HG02763 (cell line): ENCODE measurements around the gene GRAMD2B.
A peak's percentile ranks its signal among the peaks of the same experiment; 100 is the strongest.
"Not testable (repeated sequence)": the region's sequence is repeated elsewhere in the genome, so short reads cannot be mapped to it uniquely, and the experiment has no call there.

ENCODE experiments used
- ATAC-seq: cut with Tn5 transposase; IDR thresholded peaks from one replicate; pipeline ENCODE4 v1.9.1; 2021; ENCODE audit warnings: mild to moderate bottlenecking, moderate library complexity; ENCODE audit not compliant: unreplicated experiment

Gene GRAMD2B

DNA sequence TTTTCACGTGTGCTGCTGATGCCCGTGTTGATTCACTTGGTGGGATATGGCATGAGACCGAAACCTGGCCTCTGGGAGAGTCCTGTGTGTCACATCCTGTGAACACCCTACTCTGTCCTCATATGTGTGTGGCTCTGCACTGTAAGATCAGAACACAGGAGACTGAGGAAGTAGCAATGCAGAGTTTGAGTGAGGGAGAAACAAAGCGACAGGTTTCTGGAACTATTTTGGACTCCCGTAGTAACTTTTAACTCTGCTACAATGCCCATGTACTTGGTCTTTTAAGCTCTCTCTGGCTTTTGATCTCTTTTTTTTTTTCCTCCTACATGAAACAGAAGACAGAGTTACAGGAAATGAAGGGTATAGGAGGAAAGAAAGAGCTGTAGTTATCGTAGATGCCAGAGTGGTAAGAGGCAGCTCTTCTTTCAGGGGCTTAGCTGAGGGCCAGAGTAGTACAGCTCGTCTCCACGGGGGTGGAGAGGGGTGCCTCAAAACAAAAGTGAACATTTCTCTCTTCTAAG is 26.6 kb downstream of the GRAMD2B start:
- peak; percentile 81 for ATAC-seq

- peak; percentile 41 for ATAC-seq
These were observed 27.1 kb downstream of the GRAMD2B start for GRCh38 chr5:126450346-126450745.

DNA sequence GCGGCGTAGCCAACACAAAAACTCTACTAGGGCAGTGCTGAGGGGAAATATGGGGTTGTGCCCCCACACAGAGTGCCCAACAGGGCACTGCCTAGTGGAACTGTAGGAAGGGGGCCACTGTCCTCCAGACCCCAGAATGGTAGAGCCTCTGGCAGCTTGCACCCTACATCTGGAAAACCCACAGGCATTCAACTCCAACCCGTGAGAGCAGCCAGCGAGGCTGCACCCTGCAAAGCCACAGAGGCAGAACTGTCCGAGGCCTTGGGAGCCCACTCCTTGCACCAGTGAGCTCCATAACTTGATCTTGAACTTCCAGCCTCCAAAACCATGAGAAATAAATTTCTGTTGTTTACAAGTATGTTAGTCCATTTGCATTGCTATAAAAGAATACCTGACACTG is 27.7 kb downstream of the GRAMD2B start:
- no peak for ATAC-seq

GRCh38 chr5:126452477-126452876 is 29.3 kb downstream of the GRAMD2B start:
- no peak for ATAC-seq

GRCh38 chr5:126454081-126454480 is 30.9 kb downstream of the GRAMD2B start:
- no peak for ATAC-seq

- ATAC-seq, result no peak
These were observed 31.3 kb downstream of the GRAMD2B start for GRCh38 chr5:126454535-126454934.

DNA sequence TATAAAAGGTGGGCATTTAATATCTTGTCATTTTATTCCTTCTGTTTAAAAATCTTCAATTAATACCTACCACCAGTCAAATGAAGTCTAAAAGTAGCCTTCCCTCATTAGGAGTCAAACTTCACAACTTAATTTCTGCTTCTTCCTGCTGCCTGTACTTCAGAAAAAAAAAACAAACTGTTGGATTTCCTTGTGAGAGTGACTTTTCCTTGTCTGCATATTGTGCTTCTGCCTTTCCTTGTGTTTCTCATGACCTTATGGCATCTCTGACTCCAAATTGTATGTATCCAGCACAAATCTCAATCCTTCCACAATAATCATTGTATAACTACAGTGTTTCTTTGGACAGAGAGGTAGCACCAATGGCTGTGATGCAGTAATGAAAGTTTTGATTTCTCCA is 32.1 kb downstream of the GRAMD2B start:
- no peak for ATAC-seq

GRCh38 chr5:126455728-126456127 is 32.5 kb downstream of the GRAMD2B start:
- ATAC-seq, result no peak

- no peak for ATAC-seq
These were observed 33.1 kb downstream of the GRAMD2B start for GRCh38 chr5:126456217-126456820.

- no peak for ATAC-seq
These were observed 37.2 kb downstream of the GRAMD2B start for GRCh38 chr5:126460459-126460858.

DNA sequence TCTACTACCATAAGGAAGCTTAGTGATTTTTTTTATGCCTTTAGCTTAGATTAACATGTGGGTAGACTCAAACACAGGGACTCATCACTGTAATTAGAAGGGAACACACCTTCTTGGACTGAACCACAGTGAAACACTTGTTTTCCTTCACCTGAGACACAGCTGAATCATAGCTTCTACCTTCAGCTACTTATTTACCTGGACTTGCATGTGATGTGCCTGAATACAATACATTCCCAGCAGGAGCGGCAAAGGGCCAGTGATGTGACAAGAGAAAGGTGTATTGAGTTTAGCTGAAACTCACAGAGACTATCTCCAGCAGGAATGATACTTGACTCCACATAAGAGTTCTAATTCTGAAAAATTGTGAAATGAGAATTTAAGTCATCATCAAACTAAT is 37.8 kb downstream of the GRAMD2B start:
- no peak for ATAC-seq

DNA sequence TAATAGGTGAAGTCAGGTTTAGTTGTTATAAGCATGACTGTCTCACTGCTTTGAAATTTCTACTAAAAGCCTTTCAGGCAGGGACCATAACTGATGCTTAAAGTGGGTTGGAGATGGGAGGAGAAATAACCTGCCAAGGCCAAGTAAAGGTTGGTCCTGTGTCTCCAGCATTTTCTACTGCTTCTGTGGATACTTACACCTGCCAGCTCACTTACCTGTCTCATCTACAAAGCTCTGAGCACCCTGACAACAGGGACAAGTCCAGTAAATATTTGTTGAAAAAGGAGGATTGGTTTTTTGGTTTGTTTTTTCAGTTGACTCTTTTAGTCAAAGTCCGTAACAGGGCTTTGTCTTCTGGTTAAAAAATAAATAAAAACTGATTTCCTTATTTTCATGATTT is 38.6 kb downstream of the GRAMD2B start:
- peak; percentile 1 for ATAC-seq

DNA sequence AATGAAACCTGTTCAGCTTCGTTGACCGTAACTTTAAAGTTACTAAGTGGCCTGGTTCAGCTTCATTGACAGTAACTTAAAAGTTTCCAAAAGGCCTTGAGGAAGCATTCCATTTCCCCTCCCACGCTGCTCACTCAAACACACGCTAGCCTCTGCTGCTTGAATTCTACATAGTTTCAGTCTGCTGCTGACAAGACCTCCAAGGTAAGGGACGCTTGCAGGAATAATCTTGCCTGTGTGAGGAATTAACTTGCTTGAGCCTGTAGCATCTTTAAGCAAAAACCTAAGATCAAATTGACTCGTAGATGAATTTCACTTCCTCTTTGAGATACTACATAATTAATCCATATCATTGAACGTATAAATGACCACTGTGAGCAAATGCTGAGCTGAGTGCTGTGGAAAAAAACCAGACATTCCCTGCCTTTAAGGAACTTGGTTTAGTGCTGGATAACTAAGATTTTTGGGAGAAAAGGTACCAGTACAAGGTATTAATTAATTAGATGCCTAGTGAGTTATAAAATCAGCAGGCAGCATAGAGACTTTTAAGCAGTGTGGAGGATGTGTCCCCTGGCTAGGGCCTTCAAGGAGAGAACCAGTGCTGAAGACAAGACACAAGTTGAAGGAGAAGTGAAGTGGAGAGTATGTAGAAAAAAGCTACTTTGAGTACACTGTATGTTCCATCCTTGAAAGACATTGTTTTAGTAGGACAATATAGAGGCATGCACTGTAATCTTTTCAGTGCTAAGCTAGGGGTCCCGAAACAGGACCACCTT is 39.2 kb downstream of the GRAMD2B start:
- ATAC-seq, result peak; percentile 65

DNA sequence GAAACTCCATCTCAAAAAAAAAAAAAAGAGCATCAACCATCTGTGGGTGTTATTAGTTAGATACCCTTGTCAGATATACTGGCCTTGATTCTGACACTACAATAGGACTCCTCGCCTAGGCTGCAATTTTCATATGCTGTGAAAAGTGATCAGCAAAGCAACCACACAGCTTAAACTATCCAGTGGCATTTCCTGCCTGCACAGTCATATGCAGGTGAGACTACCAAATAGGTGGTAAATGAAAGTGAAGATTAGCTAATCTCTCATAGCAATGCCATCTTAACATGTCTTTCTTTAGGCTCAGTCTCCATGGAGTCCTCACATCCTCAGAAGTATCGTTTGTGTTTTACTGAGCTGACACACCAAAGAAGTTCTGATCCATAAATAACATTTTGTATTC is 40.8 kb downstream of the GRAMD2B start:
- ATAC-seq, result no peak

DNA sequence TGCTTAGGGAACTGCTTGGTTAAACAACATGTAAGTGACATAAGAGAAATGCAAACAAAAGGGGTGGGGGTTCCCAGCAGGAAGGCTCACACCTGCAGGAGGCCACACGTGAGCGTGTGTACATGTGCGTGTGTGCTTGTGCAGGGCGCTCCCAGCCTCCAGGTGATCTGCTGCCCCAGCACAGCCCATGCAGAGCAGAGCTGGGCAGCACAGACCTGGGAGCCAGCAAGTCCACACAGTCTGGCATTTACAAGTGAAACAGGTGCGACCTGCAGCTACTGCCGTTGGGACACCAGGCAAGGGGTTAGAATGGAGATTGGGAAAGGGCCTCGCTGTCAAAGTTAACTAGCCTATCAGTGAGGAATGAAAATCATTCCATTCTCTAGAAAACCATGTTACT is 41.8 kb downstream of the GRAMD2B start:
- no peak for ATAC-seq

- ATAC-seq, result no peak
These were observed 44.9 kb downstream of the GRAMD2B start for GRCh38 chr5:126468091-126468490.

DNA sequence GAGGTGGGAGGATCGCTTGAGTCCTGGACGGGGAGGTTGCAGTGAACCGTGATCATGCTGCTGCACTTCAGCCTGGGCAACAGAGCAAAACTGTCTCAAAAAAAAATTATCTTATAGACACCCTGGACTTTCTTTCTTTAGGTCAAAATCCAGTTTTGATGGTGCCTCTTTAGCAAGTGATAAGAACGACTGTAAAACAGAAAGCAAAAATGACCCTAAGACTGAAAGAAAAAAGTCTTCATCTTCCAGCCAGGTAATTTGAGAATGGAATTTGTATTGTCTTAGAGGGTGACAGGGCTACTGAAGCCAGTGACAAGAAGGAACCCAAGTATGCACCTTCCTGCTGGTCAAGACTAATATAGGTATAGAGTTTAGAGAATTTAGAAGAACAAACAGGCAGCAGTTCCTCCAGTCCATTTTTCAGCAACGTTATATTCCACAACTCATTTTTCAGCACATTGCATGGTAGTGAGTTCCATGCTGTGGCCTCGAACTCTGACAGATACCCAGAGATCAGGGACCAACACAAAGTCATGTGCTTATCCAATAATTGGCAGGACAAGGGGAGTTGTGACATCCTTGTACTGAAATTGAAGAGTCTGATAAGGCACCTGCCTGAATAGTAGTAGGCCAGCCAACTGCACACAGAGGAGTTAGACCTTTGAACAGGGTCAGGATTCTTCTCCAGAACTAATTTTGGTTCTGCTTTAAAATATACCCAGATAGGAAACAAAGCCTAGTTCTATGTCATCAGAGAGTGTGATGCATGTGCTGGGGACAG is 46.5 kb downstream of the GRAMD2B start:
- ATAC-seq, result no peak

- ATAC-seq, result not testable (repeated sequence)
These were observed 47.3 kb downstream of the GRAMD2B start for GRCh38 chr5:126470529-126470928.

DNA sequence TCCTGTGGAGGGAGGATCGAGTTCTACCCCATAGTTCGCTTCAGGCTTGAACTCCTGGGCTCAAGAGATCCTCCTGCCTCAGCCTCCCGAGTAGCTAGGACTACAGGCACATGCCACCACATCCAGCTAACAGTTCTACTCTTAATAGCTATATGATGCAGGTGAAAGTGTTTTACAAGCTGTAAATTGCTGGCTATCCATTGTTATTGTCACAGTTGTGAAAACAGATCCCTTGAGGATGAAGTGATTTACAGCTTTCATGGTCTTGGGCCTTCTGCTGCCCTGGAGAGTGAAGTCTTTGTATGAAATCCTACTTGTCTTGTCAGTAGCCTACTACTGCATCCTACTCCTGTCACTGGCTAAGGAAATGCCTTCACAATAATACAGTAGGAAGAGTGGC is 48.0 kb downstream of the GRAMD2B start:
- no peak for ATAC-seq

GRCh38 chr5:126471875-126472537 is 48.8 kb downstream of the GRAMD2B start:
- ATAC-seq, result no peak

DNA sequence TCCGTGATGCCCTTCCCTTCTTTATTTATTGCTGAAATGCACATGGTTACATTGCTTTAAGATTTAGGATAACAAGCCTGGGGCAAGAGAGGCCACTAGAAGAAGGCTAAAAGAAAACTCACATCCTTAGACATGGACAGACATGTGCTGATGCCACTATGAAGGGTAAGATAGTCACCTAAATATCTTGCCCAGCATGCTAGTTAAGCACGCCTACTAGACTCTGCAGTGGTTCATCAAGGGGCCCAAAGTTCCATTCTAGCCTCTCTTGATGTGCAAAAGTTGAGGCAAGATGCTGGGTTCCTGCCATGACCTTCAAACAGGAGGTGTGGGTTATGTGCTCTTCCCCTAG is 49.3 kb downstream of the GRAMD2B start:
- ATAC-seq, result no peak
